K562 (cell line): Measurements from ENCODE around the gene UGT8. TPM values are rescaled to one million over a fixed set of nuclear protein-coding genes. Genes with fewer than 3 reads are reported as not detected.

Source experiments
- ATAC-seq: fragments of 200-7000 bp; cut with Tn5 transposase; 3 replicates; pipeline ENCODE4 v1.9.1; 2020; ENCODE audit warnings: moderate library complexity
- BruUV-seq: library from RNA; stranded (reverse); fragments of 400-500 nt; replicated peaks from 2 replicates; lab custom pipeline; 2021; lab: Mats Ljungman, UMichigan
- CTCF ChIA-PET: fragments of 300-600 bp; formaldehyde crosslinking; extraction: SDS; loops from one replicate; lab custom pipeline; 2021; ENCODE audit warnings: low intra/inter-chr PET ratio; lab: Yijun Ruan, JAX
- POLR2A ChIA-PET: fragments of 300-600, 350-650 bp; sonication (Branson Sonifier 250); formaldehyde crosslinking; extraction: SDS; loops from one replicate; lab custom pipeline; 2021; ENCODE audit warnings: antibody characterized with exemption, inconsistent platforms; lab: Yijun Ruan, JAX
- DNase-seq, 4 experiments: peaks; one replicate each; pipeline versions ENCODE4 v3.0.0 to v3.0.0-alpha.2; 2011 to 2018; ENCODE audit warnings: low spot score in 3 of 4, mixed read lengths in 3 of 4; ENCODE audit errors: extremely low read depth in 1 of 4
- FAIRE-seq: peaks from 2 replicates; lab custom pipeline; 2011; peaks lifted over from hg19 to GRCh38; lab: Jason Lieb, UNC
- H2AFZ ChIP-seq: 2 replicates; pipeline ENCODE4 v1.6.0; 2011; ENCODE audit warnings: low read depth, low read length, control low read depth, inconsistent platforms
- H3K27ac ChIP-seq: fragments of 200-600 bp; 3 replicates; pipeline ENCODE4 v1.8.0; 2011; ENCODE audit warnings: low read depth, mild to moderate bottlenecking, control low read depth, inconsistent platforms, low read length, moderate library complexity, mixed read lengths; ENCODE audit errors: extremely low read depth
- H3K27me3 ChIP-seq, 2 experiments: fragments of 300-600 bp in 1 of 2; 2 replicates in 1 of 2; 3 replicates in 1 of 2; pipeline versions ENCODE4 v1.6.0 to v1.8.0; 2011; ENCODE audit warnings: inconsistent platforms in 2 of 2, low read length in 2 of 2, mild to moderate bottlenecking in 1 of 2, mixed read lengths in 1 of 2, moderate library complexity in 1 of 2; ENCODE audit not compliant: control insufficient read depth in 2 of 2, insufficient read depth in 2 of 2
- H3K36me3 ChIP-seq: fragments of 300-600 bp; 3 replicates; pipeline ENCODE4 v1.8.0; 2011; ENCODE audit warnings: mild to moderate bottlenecking, low read length, inconsistent platforms; ENCODE audit not compliant: control insufficient read depth, insufficient read depth
- H3K4me1 ChIP-seq, 2 experiments: fragments of 200-600 bp in 1 of 2; replicated peaks in 1 of 2; 2 replicates in 1 of 2; 3 replicates in 1 of 2; pipeline versions ENCODE4 v1.5.1 to v1.8.0; 2011; ENCODE audit warnings: inconsistent platforms in 2 of 2, low read length in 2 of 2, mild to moderate bottlenecking in 1 of 2, mixed read lengths in 1 of 2, moderate library complexity in 1 of 2; ENCODE audit not compliant: control insufficient read depth in 2 of 2, insufficient read depth in 2 of 2
- H3K4me2 ChIP-seq: 2 replicates; pipeline ENCODE4 v1.6.1; 2011; ENCODE audit warnings: low read length, control low read depth, inconsistent platforms, mixed read lengths; ENCODE audit not compliant: insufficient read depth
- H3K4me3 ChIP-seq: fragments of 200-600 bp; sonication (generic), shearing (Covaris generic); 2 replicates; pipeline ENCODE4 v1.5.1; 2016; ENCODE audit warnings: control low read depth, inconsistent platforms
- H3K79me2 ChIP-seq: fragments of 200-600 bp; 3 replicates; pipeline ENCODE4 v1.8.0; 2011; ENCODE audit warnings: low read length, inconsistent platforms; ENCODE audit not compliant: control insufficient read depth, insufficient read depth
- H3K9ac ChIP-seq, 2 experiments: 2 replicates each; pipeline versions ENCODE4 v1.6.0 to v1.6.1; 2011; ENCODE audit warnings: low read depth in 2 of 2, low read length in 2 of 2, control low read depth in 1 of 2, inconsistent platforms in 1 of 2, mild to moderate bottlenecking in 1 of 2, mixed read lengths in 1 of 2; ENCODE audit not compliant: insufficient read depth in 1 of 2
- H3K9me1 ChIP-seq: one replicate; pipeline ENCODE4 v1.6.0; 2011; ENCODE audit warnings: inconsistent platforms, mild to moderate bottlenecking, low read length, moderate library complexity; ENCODE audit not compliant: control insufficient read depth, insufficient read depth
- H3K9me3 ChIP-seq: replicated peaks from 2 replicates; pipeline ENCODE4 v1.5.1; 2011; ENCODE audit warnings: low read depth, low read length, inconsistent platforms; ENCODE audit not compliant: control insufficient read depth, insufficient read depth
- H4K20me1 ChIP-seq: replicated peaks from 2 replicates; pipeline ENCODE4 v1.6.1; 2011; ENCODE audit warnings: low read length, inconsistent platforms, mixed read lengths; ENCODE audit not compliant: control insufficient read depth, insufficient read depth
- CTCF ChIP-seq, 3 experiments: IDR thresholded peaks in 2 of 3; conservative IDR thresholded peaks in 1 of 3; 2 replicates each; pipeline ENCODE4 v1.5.1; 2011 to 2012; ENCODE audit warnings: low read length in 3 of 3, mild to moderate bottlenecking in 3 of 3, control low read depth in 2 of 3, improper control_type of control experiment in 1 of 3, inconsistent platforms in 1 of 3, low read depth in 1 of 3, mixed read lengths in 1 of 3, moderate library complexity in 1 of 3; ENCODE audit not compliant: insufficient read depth in 2 of 3
- EHMT2 ChIP-seq: fragments of 450-650 bp; IDR thresholded peaks from 2 replicates; pipeline ENCODE4 v1.6.1; 2018; ENCODE audit warnings: antibody characterized with exemption
- ELF1 ChIP-seq: fragments of 200-800 bp; sonication (Bioruptor generic); IDR thresholded peaks from 2 replicates; pipeline ENCODE4 v1.6.1; 2016; ENCODE audit warnings: missing genetic modification characterization, missing compliant biosample characterization
- ESRRA ChIP-seq: fragments of 450-650 bp; IDR thresholded peaks from 2 replicates; pipeline ENCODE4 v1.6.1; 2014; ENCODE audit warnings: low read depth, mild to moderate bottlenecking, moderate library complexity, borderline replicate concordance
- FIP1L1 ChIP-seq: fragments of 200-400 bp; formaldehyde crosslinking; IDR thresholded peaks from 2 replicates; pipeline ENCODE4 v1.6.1; 2018; ENCODE audit warnings: mild to moderate bottlenecking, low read depth, low read length; ENCODE audit not compliant: poor library complexity, severe bottlenecking
- FOXP4 ChIP-seq: sonication (generic); formaldehyde crosslinking; IDR thresholded peaks from 2 replicates; pipeline ENCODE4 v1.8.0; 2022; ENCODE audit warnings: mild to moderate bottlenecking, missing genetic modification reagents, borderline replicate concordance
- HNRNPH1 ChIP-seq: fragments of 200-400 bp; formaldehyde crosslinking; optimal IDR thresholded peaks from 2 replicates; pipeline ENCODE3; 2017; ENCODE audit warnings: low read depth, mild to moderate bottlenecking, low read length, moderate library complexity
- KAT8 ChIP-seq: fragments of 450-650 bp; IDR thresholded peaks from 2 replicates; pipeline ENCODE4 v1.6.1; 2016; ENCODE audit warnings: low read depth, mild to moderate bottlenecking
- MAFF ChIP-seq: IDR thresholded peaks from 2 replicates; pipeline ENCODE4 v1.6.1; 2012; ENCODE audit warnings: low read length, improper control_type of control experiment
- MAX ChIP-seq: sonication (generic); formaldehyde crosslinking; IDR thresholded peaks from 2 replicates; pipeline ENCODE4 v1.9.0; 2022; ENCODE audit warnings: mild to moderate bottlenecking, missing genetic modification reagents
- MXI1 ChIP-seq: IDR thresholded peaks from 2 replicates; pipeline ENCODE4 v1.6.1; 2011; ENCODE audit warnings: low read depth, mild to moderate bottlenecking, improper control_type of control experiment, low read length
- PTBP1 ChIP-seq: fragments of 200-400 bp; formaldehyde crosslinking; IDR thresholded peaks from 2 replicates; pipeline ENCODE4 v1.6.1; 2017; ENCODE audit warnings: low read depth, low read length
- ZBTB7A ChIP-seq: IDR thresholded peaks from 2 replicates; pipeline ENCODE4 v1.6.1; 2011; ENCODE audit warnings: low read depth, mild to moderate bottlenecking, low read length, moderate library complexity, borderline replicate concordance; ENCODE audit not compliant: control insufficient read depth
- ZC3H8 ChIP-seq: fragments of 450-650 bp; IDR thresholded peaks from 2 replicates; pipeline ENCODE4 v1.6.1; 2017
- ZNF175 ChIP-seq: fragments of 200-800 bp; sonication (Bioruptor generic); IDR thresholded peaks from 2 replicates; pipeline ENCODE4 v1.6.1; 2016; ENCODE audit warnings: low read depth, mild to moderate bottlenecking, missing genetic modification characterization, missing compliant biosample characterization
- ZNF79 ChIP-seq: fragments of 250-450 bp; sonication (Bioruptor Pico); IDR thresholded peaks from 2 replicates; pipeline ENCODE4 v1.4.0; 2020; ENCODE audit warnings: low read depth, mild to moderate bottlenecking, moderate library complexity
- WGBS: fragments of 100-300 bp; shearing (Covaris generic); methylation state at CpG from one replicate; pipeline ENCODE4 v1.1.6; 2016; ENCODE audit warnings: low coverage, mixed read lengths; ENCODE audit not compliant: insufficient coverage; ENCODE audit errors: missing lambda C conversion rate; 5-methylcytosine and 5-hydroxymethylcytosine counted together
- in situ Hi-C: fragments of 300-500 bp; cut with MboI; formaldehyde crosslinking; loops from 4 replicates; pipeline ENCODE4 v1.15.0; 2018; ENCODE audit warnings: inconsistent platforms, mixed read lengths
- intact Hi-C: fragments of 100-400 bp; cut with micrococcal nuclease; formaldehyde crosslinking; loops from 2 replicates; pipeline ENCODE4 v1.14.2; 2022
- polyA plus RNA-seq, 8 experiments: library from polyadenylated mRNA; depleted of rRNA in 4 of 8; stranded (reverse) in 5 of 8; unstranded in 3 of 8; fragments of >200 nt; fragmentation: Nextera tagmentation in 2 of 8; fragmentation: Illumina TruSeq in 1 of 8; extraction: Ambion mirVana in 2 of 8; extraction: Trizol in 1 of 8; gene quantifications; 2 replicates each; pipeline versions ENCODE4 v1.2.1 to v1.2.3, GENCODE V29; 2011 to 2014; ENCODE audit warnings: inconsistent platforms in 1 of 8, missing spikeins in 1 of 8
- total RNA-seq, 7 experiments: library from RNA; depleted of rRNA in 6 of 7; stranded (reverse); fragments of >200 nt in 6 of 7; fragmentation: Illumina TruSeq in 2 of 7; extraction: Trizol in 2 of 7; gene quantifications; 2 replicates each; pipeline versions ENCODE4 v1.2.1 to v1.2.3, GENCODE V29; 2011 to 2021; ENCODE audit warnings: low replicate concordance in 1 of 7

UGT8 gene
- total and polyA plus RNA-seq, 9 of the 15 experiments (the other 6 are each of a cell fraction or from before 2014, with no cell fraction given), result 3.0 to 10.7 (median 6.0) TPM

- ATAC-seq, result no peak
- intact Hi-C loops, result no loop called here
- no TSS peak for BruUV-seq
- Histone ChIP-seq H3K4me1 (no peaks in the 10 kb centered on the region), H4K20me1 (no peaks in the 10 kb centered on the region), H3K4me2 (no peak overlapping the region), H2AFZ (no peak overlapping the region), H3K9me3 (no peaks in the 10 kb centered on the region), H3K9ac (no peak overlapping the region)
- FAIRE-seq, result no peak
- WGBS, result 0% methylated on average over 5 of the region's 6 CpGs
- TF ChIP-seq MAFF, result no peak
- TF ChIP-seq MAX (CRISPR knock-in tag), result no peak
- TF ChIP-seq ESRRA, result no peak
- no peak for TF ChIP-seq CTCF (IDR thresholded peaks at IDR 0.05 in 2 of 3, conservative IDR thresholded peaks at IDR 0.05 in 1 of 3; ENCODE audit: insufficient read depth in 2 of 3, low read depth in 1 of 3, low read length in 3 of 3)
- TF ChIP-seq FOXP4 (CRISPR knock-in tag), result no peak
- no peak for TF ChIP-seq KAT8
- TF ChIP-seq FIP1L1, result no peak
- no peak for TF ChIP-seq ELF1
- TF ChIP-seq ZBTB7A, result no peak
- no peak for TF ChIP-seq HNRNPH1
- TF ChIP-seq EHMT2, result no peak
- no peak for TF ChIP-seq PTBP1
- no peak for TF ChIP-seq ZNF79 (CRISPR knock-in tag)
- TF ChIP-seq ZNF175, result no peak
- no peak for TF ChIP-seq MXI1
- TF ChIP-seq ZC3H8, result no peak
- TF ChIP-seq, all 486 proteins: peak for 0
- no peaks in the 10 kb centered on the region for H3K79me2 ChIP-seq
- no peak overlapping the region for H3K27ac ChIP-seq
- H3K4me3 ChIP-seq, result no peak overlapping the region
- H3K36me3 ChIP-seq, result no peaks in the 10 kb centered on the region
- POLR2A ChIA-PET, result no interaction called here
- H3K9me1 ChIP-seq, result no peaks in the 10 kb centered on the region
- CTCF ChIA-PET, result no interaction called here
- H3K27me3 ChIP-seq, result no peaks in the 10 kb centered on the region
- no peak for DNase-seq
- in situ Hi-C loops, result no loop called here
These were observed 126.5 kb downstream of the UGT8 start for GRCh38 chr4:114725066-114725465.
